SK-N-SH (cell line): ENCODE measurements around the gene GPD1. TPM values are rescaled to one million over a fixed set of nuclear protein-coding genes. Genes with fewer than 3 reads are reported as not detected.

ENCODE experiments used
- CTCF ChIA-PET: fragments of 300-600, 350-600 bp; formaldehyde crosslinking; extraction: SDS; loops from one replicate; lab custom pipeline; 2021; lab: Yijun Ruan, JAX
- POLR2A ChIA-PET: fragments of 350-600 bp; sonication (Branson Sonifier 250); formaldehyde crosslinking; extraction: SDS; loops from one replicate; lab custom pipeline; 2020; ENCODE audit warnings: antibody characterized with exemption, inconsistent platforms; lab: Yijun Ruan, JAX
- DNase-seq: peaks from one replicate; pipeline ENCODE4 v3.0.0; 2012
- H2AFZ ChIP-seq: fragments of 200-600 bp; sonication (generic); 2 replicates; pipeline ENCODE4 v1.8.1; 2016; ENCODE audit warnings: antibody characterized with exemption, mild to moderate bottlenecking, low read depth
- H3F3A ChIP-seq: fragments of 200-600 bp; sonication (generic); replicated peaks from 2 replicates; pipeline ENCODE3; 2016; ENCODE audit warnings: antibody characterized with exemption, mild to moderate bottlenecking; ENCODE audit not compliant: insufficient read depth
- H3K27ac ChIP-seq, 2 experiments: fragments of 200-500 bp in 1 of 2; fragments of 200-600 bp in 1 of 2; sonication (Bioruptor generic) in 1 of 2; sonication (generic), shearing (Covaris generic) in 1 of 2; 2 replicates each; pipeline versions ENCODE4 v1.5.1 to v1.6.1; 2014 to 2016; ENCODE audit warnings: low read depth in 2 of 2, inconsistent platforms in 1 of 2, low read length in 1 of 2, mild to moderate bottlenecking in 1 of 2, mixed read lengths in 1 of 2
- H3K27me3 ChIP-seq: fragments of 200-600 bp; sonication (generic), shearing (Covaris generic); 2 replicates; pipeline ENCODE4 v1.6.1; 2016; ENCODE audit warnings: mixed run types; ENCODE audit not compliant: insufficient read depth
- H3K36me3 ChIP-seq, 2 experiments: fragments of 200-500 bp in 1 of 2; fragments of 200-600 bp in 1 of 2; sonication (Bioruptor generic) in 1 of 2; sonication (generic) in 1 of 2; replicated peaks in 1 of 2; 2 replicates each; pipeline versions ENCODE3 to v1.5.1; 2014 to 2016; ENCODE audit warnings: low read length in 1 of 2, mild to moderate bottlenecking in 1 of 2; ENCODE audit not compliant: insufficient read depth in 2 of 2, control insufficient read depth in 1 of 2
- H3K4me1 ChIP-seq, 2 experiments: fragments of 200-500 bp in 1 of 2; fragments of 200-600 bp in 1 of 2; sonication (Bioruptor generic) in 1 of 2; sonication (generic), shearing (Covaris generic) in 1 of 2; 2 replicates each; pipeline versions ENCODE4 v1.5.1 to v1.6.1; 2014 to 2016; ENCODE audit warnings: low read depth in 1 of 2, low read length in 1 of 2, mixed run types in 1 of 2; ENCODE audit not compliant: insufficient read depth in 2 of 2, control insufficient read depth in 1 of 2
- H3K4me2 ChIP-seq: fragments of 200-600 bp; sonication (generic), shearing (Covaris generic); 2 replicates; pipeline ENCODE4 v1.6.1; 2017; ENCODE audit warnings: mixed run types
- H3K4me3 ChIP-seq, 2 experiments: fragments of 200-500 bp in 1 of 2; fragments of 200-600 bp in 1 of 2; sonication (Bioruptor generic) in 1 of 2; sonication (generic), shearing (Covaris generic) in 1 of 2; 2 replicates each; pipeline versions ENCODE4 v1.5.1 to v1.8.1; 2014 to 2016; ENCODE audit warnings: low read depth in 2 of 2, inconsistent platforms in 1 of 2, low read length in 1 of 2, mild to moderate bottlenecking in 1 of 2, mixed read lengths in 1 of 2, moderate library complexity in 1 of 2
- H3K79me2 ChIP-seq: fragments of 200-600 bp; sonication (generic); 2 replicates; pipeline ENCODE4 v1.8.1; 2017; ENCODE audit warnings: mild to moderate bottlenecking; ENCODE audit not compliant: insufficient read depth
- H3K9ac ChIP-seq: fragments of 200-600 bp; sonication (generic); 2 replicates; pipeline ENCODE4 v1.6.1; 2017; ENCODE audit warnings: mixed run types
- H3K9me2 ChIP-seq: fragments of 200-600 bp; sonication (generic); 2 replicates; pipeline ENCODE4 v1.6.1; 2017; ENCODE audit warnings: mixed run types
- H3K9me3 ChIP-seq: fragments of 200-600 bp; sonication (generic); 2 replicates; pipeline ENCODE4 v1.6.1; 2017; ENCODE audit warnings: mixed run types, mild to moderate bottlenecking, moderate library complexity
- H4K20me1 ChIP-seq: fragments of 200-600 bp; sonication (generic); 2 replicates; pipeline ENCODE4 v1.6.1; 2017; ENCODE audit warnings: mild to moderate bottlenecking, mixed run types; ENCODE audit not compliant: insufficient read depth
- ELF1 ChIP-seq: IDR thresholded peaks from 2 replicates; pipeline ENCODE4 v1.4.0; 2012
- EP300 ChIP-seq, 2 experiments: IDR thresholded peaks; 2 replicates each; pipeline versions ENCODE4 v1.4.0 to v1.6.1; 2012; ENCODE audit warnings: borderline replicate concordance in 1 of 2, low read depth in 1 of 2, low read length in 1 of 2
- EZH2phosphoT487 ChIP-seq: fragments of 200-600 bp; sonication (generic); IDR thresholded peaks from 2 replicates; pipeline ENCODE4 v1.6.1; 2017; ENCODE audit warnings: low read depth, mixed run types, mild to moderate bottlenecking, antibody characterized with exemption, moderate library complexity, borderline replicate concordance
- FOSL2 ChIP-seq: IDR thresholded peaks from 2 replicates; pipeline ENCODE4 v1.4.0; 2012; ENCODE audit warnings: low read depth, mild to moderate bottlenecking, moderate library complexity, borderline replicate concordance
- GABPA ChIP-seq: IDR thresholded peaks from 2 replicates; pipeline ENCODE4 v1.4.0; 2012; ENCODE audit warnings: low read depth, mild to moderate bottlenecking
- GATA2 ChIP-seq: sonication (generic); formaldehyde crosslinking; IDR thresholded peaks from 2 replicates; pipeline ENCODE4 v1.5.0; 2020; ENCODE audit warnings: mild to moderate bottlenecking, missing genetic modification reagents
- MAX ChIP-seq: IDR thresholded peaks from 2 replicates; pipeline ENCODE4 v1.4.0; 2012; ENCODE audit warnings: low read depth
- MXI1 ChIP-seq: IDR thresholded peaks from 2 replicates; pipeline ENCODE4 v1.6.1; 2012; ENCODE audit warnings: mild to moderate bottlenecking, low read depth, low read length, improper control_type of control experiment
- POLR2AphosphoS5 ChIP-seq: IDR thresholded peaks from 2 replicates; pipeline ENCODE4 v1.6.1; 2012; ENCODE audit warnings: low read depth, low read length
- RAD21 ChIP-seq: IDR thresholded peaks from 2 replicates; pipeline ENCODE4 v1.6.1; 2012; ENCODE audit warnings: mild to moderate bottlenecking, low read length
- RCOR1 ChIP-seq: fragments of 150-350 bp; IDR thresholded peaks from 2 replicates; pipeline ENCODE4 v1.6.1; 2017; ENCODE audit warnings: antibody characterized with exemption, low read length
- RFX5 ChIP-seq: IDR thresholded peaks from 2 replicates; pipeline ENCODE4 v1.6.1; 2012; ENCODE audit warnings: mild to moderate bottlenecking, improper control_type of control experiment, low read length
- RXRA ChIP-seq: IDR thresholded peaks from 2 replicates; pipeline ENCODE4 v1.4.0; 2012; ENCODE audit warnings: low read depth, mild to moderate bottlenecking, borderline replicate concordance
- SMC3 ChIP-seq: IDR thresholded peaks from 2 replicates; pipeline ENCODE4 v1.6.1; 2012; ENCODE audit warnings: low read depth, low read length, improper control_type of control experiment
- TCF12 ChIP-seq: IDR thresholded peaks from 2 replicates; pipeline ENCODE4 v1.4.0; 2012
- WGBS: methylation state at CpG from one replicate; pipeline ENCODE4 v1.1.6; 2017; ENCODE audit warnings: low lambda C conversion rate; 5-methylcytosine and 5-hydroxymethylcytosine counted together
- polyA plus RNA-seq, 3 experiments: library from polyadenylated mRNA; depleted of rRNA; stranded (reverse); fragments of >200 nt; gene quantifications; 2 replicates each; pipeline ENCODE4 v1.2.3, GENCODE V29; 2012

The GPD1 gene
- polyA plus RNA-seq, 1 of the 3 experiments (the other 2 are of a cell fraction), result 0.07 TPM

- H3K79me2 ChIP-seq, result no peaks in the 10 kb centered on the region
- no peaks in the 10 kb centered on the region for H3F3A ChIP-seq
- peak overlapping the region in 1 of 2 experiments; percentile 64; a peak in 2 of 4 replicates for H3K27ac ChIP-seq
- POLR2A ChIA-PET, result no interaction called here
- DNase-seq, result no peak
- no peaks in the 10 kb centered on the region for H3K27me3 ChIP-seq
- H3K4me1 ChIP-seq, result peaks cover 9 to 19% of the 10 kb centered on the region in 2 experiments; a peak in 2 of 4 replicates
- no peaks in the 10 kb centered on the region for H3K9me2 ChIP-seq
- peaks cover 0 to 6% of the 10 kb centered on the region in 2 experiments for H3K36me3 ChIP-seq
- H3K4me2 ChIP-seq, result peak overlapping the region; percentile 34; the same call in 1 of the 2 replicates
- H3K4me3 ChIP-seq, result no peak overlapping the region
- no peak overlapping the region for H2AFZ ChIP-seq
- TF ChIP-seq RCOR1 (no peak), RFX5 (no peak), RAD21 (no peak)
- CTCF ChIA-PET, result interaction anchor here (0.6 to 37.6 kb wide), 10 partner anchors 6 to 417 kb away, joined by 3 to 1401 read pairs (median 12); partner anchors contain the start of genes AQP5, AQP6 and ASIC1
- no peaks in the 10 kb centered on the region for H3K9me3 ChIP-seq
- H3K9ac ChIP-seq, result no peak overlapping the region
- 47% methylated on average over 5 of the region's 5 CpGs for WGBS
- no peaks in the 10 kb centered on the region for H4K20me1 ChIP-seq
Observed at GRCh38 chr12:50066402-50066801, 37.4 kb upstream of the GPD1 start.

- POLR2A ChIA-PET, result interaction anchor here (0.7 kb wide), 1 partner anchor 1934 kb away, joined by 3 read pairs; no protein-coding TSS in a partner anchor
Observed at GRCh38 chr12:50069069-50069468, 34.7 kb upstream of the GPD1 start.

GRCh38 chr12:50069539-50069938, 34.3 kb upstream of the GPD1 start:
- Histone ChIP-seq H3F3A (no peaks in the 10 kb centered on the region), H3K9me2 (no peaks in the 10 kb centered on the region), H2AFZ (no peak overlapping the region), H3K9me3 (no peaks in the 10 kb centered on the region), H3K9ac (no peak overlapping the region), H3K27ac (no peak overlapping the region), H3K4me3 (no peak overlapping the region), H3K4me2 (no peak overlapping the region), H3K79me2 (no peaks in the 10 kb centered on the region), H3K36me3 (no peaks in the 10 kb centered on the region), H4K20me1 (no peaks in the 10 kb centered on the region), H3K4me1 (peaks cover 3 to 9% of the 10 kb centered on the region in 2 experiments; a peak in 2 of 4 replicates)
- ChIA-PET CTCF (interaction anchor here (0.7 to 37.6 kb wide), 25 partner anchors 9 to 301 kb away, joined by 3 to 1401 read pairs (median 7); partner anchors contain the start of genes AQP5, AQP6, ASIC1 and COX14), POLR2A (interaction anchor here (0.7 kb wide), 1 partner anchor 1934 kb away, joined by 3 read pairs; no protein-coding TSS in a partner anchor)
- WGBS, result 93% methylated on average over 3 of the region's 3 CpGs
- no peak for DNase-seq
- TF ChIP-seq TCF12 (no peak), RCOR1 (no peak), GABPA (no peak), GATA2 (CRISPR knock-in tag) (no peak), EZH2phosphoT487 (no peak), RXRA (no peak), MXI1 (no peak), MAX (no peak), ELF1 (no peak), EP300 (IDR thresholded peaks at IDR 0.05; ENCODE audit: borderline replicate concordance in 1 of 2, low read depth in 1 of 2, low read length in 1 of 2) (no peak), FOSL2 (no peak), POLR2AphosphoS5 (no peak)
- TF ChIP-seq, all 33 proteins: peak for 0
- no peaks in the 10 kb centered on the region for H3K27me3 ChIP-seq

More at GRCh38 chr12:50069069-50069468, 34.7 kb upstream of the GPD1 start:
- Histone ChIP-seq H3K9me3 (no peaks in the 10 kb centered on the region), H3K4me3 (no peak overlapping the region), H3K36me3 (no peaks in the 10 kb centered on the region), H4K20me1 (no peaks in the 10 kb centered on the region), H3K27ac (no peak overlapping the region), H3K4me2 (no peak overlapping the region), H2AFZ (no peak overlapping the region), H3K9ac (no peak overlapping the region), H3F3A (no peaks in the 10 kb centered on the region), H3K4me1 (peaks cover 3 to 9% of the 10 kb centered on the region in 2 experiments; a peak in 2 of 4 replicates), H3K9me2 (no peaks in the 10 kb centered on the region), H3K79me2 (no peaks in the 10 kb centered on the region), H3K27me3 (no peaks in the 10 kb centered on the region)
- no peak for TF ChIP-seq SMC3
- no peak for DNase-seq
- CTCF ChIA-PET, result interaction anchor here (0.6 to 37.6 kb wide), 18 partner anchors 9 to 291 kb away, joined by 3 to 1401 read pairs (median 12); partner anchors contain the start of genes AQP5, AQP6, ASIC1 and COX14
- 96% methylated on average over 5 of the region's 5 CpGs for WGBS
